H1 (cell line): Measurements from ENCODE around the gene TSPAN5. TPM values are rescaled to one million over a fixed set of nuclear protein-coding genes. Genes with fewer than 3 reads are reported as not detected.

Experiments used
- CTCF ChIA-PET: fragments of 300-600 bp; sonication (Branson Sonifier 250); formaldehyde crosslinking; loops from one replicate; lab custom pipeline; 2021; ENCODE audit not compliant: partially characterized antibody; lab: Charles Lee
- POLR2A ChIA-PET: fragments of 300-600 bp; sonication (Branson Sonifier 250); formaldehyde crosslinking; loops from one replicate; lab custom pipeline; 2021; ENCODE audit warnings: inconsistent platforms; ENCODE audit not compliant: partially characterized antibody; lab: Charles Lee
- DNase-seq, 2 experiments: peaks; one replicate each; pipeline versions ENCODE4 v3.0.0 to v3.0.0-alpha.2; 2010 to 2022; ENCODE audit warnings: low spot score in 2 of 2, low read depth in 1 of 2, mixed read lengths in 1 of 2
- FAIRE-seq: peaks from 2 replicates; lab custom pipeline; 2011; peaks lifted over from hg19 to GRCh38; lab: Jason Lieb, UNC
- H2AFZ ChIP-seq: 2 replicates; pipeline ENCODE4 v1.8.1; 2012; ENCODE audit warnings: low read length, inconsistent platforms
- H2AK5ac ChIP-seq: 2 replicates; pipeline ENCODE4 v1.6.1; 2013; ENCODE audit warnings: low read depth, low read length
- H2BK120ac ChIP-seq: replicated peaks from 2 replicates; pipeline ENCODE3; 2013; ENCODE audit warnings: low read depth, low read length, inconsistent platforms
- H2BK12ac ChIP-seq: 2 replicates; pipeline ENCODE4 v1.6.1; 2013; ENCODE audit warnings: low read depth, low read length
- H2BK15ac ChIP-seq: 2 replicates; pipeline ENCODE4 v1.6.1; 2013; ENCODE audit warnings: low read length
- H2BK20ac ChIP-seq: 2 replicates; pipeline ENCODE4 v1.6.1; 2013; ENCODE audit warnings: low read length
- H2BK5ac ChIP-seq: 2 replicates; pipeline ENCODE4 v1.6.1; 2013; ENCODE audit warnings: low read depth, low read length
- H3K14ac ChIP-seq: 2 replicates; pipeline ENCODE4 v1.6.1; 2013; ENCODE audit warnings: inconsistent platforms; ENCODE audit not compliant: insufficient read length
- H3K18ac ChIP-seq: 2 replicates; pipeline ENCODE4 v1.6.1; 2013; ENCODE audit warnings: low read length; ENCODE audit errors: extremely low read depth
- H3K23ac ChIP-seq: 2 replicates; pipeline ENCODE4 v1.6.1; 2013; ENCODE audit warnings: inconsistent platforms; ENCODE audit not compliant: insufficient read length
- H3K23me2 ChIP-seq: 2 replicates; pipeline ENCODE4 v1.6.1; 2013; ENCODE audit warnings: low read depth, low read length
- H3K27ac ChIP-seq: 2 replicates; pipeline ENCODE4 v1.6.1; 2011; ENCODE audit warnings: low read depth, low read length, inconsistent platforms
- H3K27me3 ChIP-seq, 4 experiments: replicated peaks in 1 of 4; 1 replicate in 1 of 4; 2 replicates in 3 of 4; pipeline versions ENCODE4 v1.6.1 to v1.8.1; 2011 to 2013; ENCODE audit warnings: low read length in 3 of 4, mild to moderate bottlenecking in 3 of 4, inconsistent platforms in 2 of 4, mixed read lengths in 2 of 4, moderate library complexity in 1 of 4; ENCODE audit not compliant: control insufficient read depth in 3 of 4, insufficient read depth in 3 of 4; ENCODE audit errors: extremely low read depth in 1 of 4
- H3K36me3 ChIP-seq, 4 experiments: 2 replicates each; pipeline versions ENCODE4 v1.6.1 to v1.8.1; 2011 to 2013; ENCODE audit warnings: mild to moderate bottlenecking in 4 of 4, low read length in 3 of 4, moderate library complexity in 2 of 4, control low read depth in 1 of 4, inconsistent platforms in 1 of 4; ENCODE audit not compliant: insufficient read depth in 4 of 4, control insufficient read depth in 2 of 4
- H3K4ac ChIP-seq: replicated peaks from 2 replicates; pipeline ENCODE3; 2013; ENCODE audit warnings: low read length, low read depth, mixed read lengths, inconsistent platforms; ENCODE audit not compliant: insufficient read length
- H3K4me1 ChIP-seq, 4 experiments: replicated peaks in 1 of 4; 1 replicate in 1 of 4; 2 replicates in 3 of 4; pipeline versions ENCODE4 v1.6.1 to v1.8.1; 2011 to 2013; ENCODE audit warnings: low read length in 3 of 4, inconsistent platforms in 2 of 4, mixed read lengths in 1 of 4; ENCODE audit not compliant: insufficient read depth in 4 of 4, control insufficient read depth in 3 of 4
- H3K4me2 ChIP-seq, 2 experiments: 2 replicates each; pipeline versions ENCODE4 v1.6.1 to v1.8.1; 2011 to 2013; ENCODE audit warnings: low read depth in 2 of 2, low read length in 2 of 2, control low read depth in 1 of 2, inconsistent platforms in 1 of 2, mild to moderate bottlenecking in 1 of 2; ENCODE audit not compliant: insufficient read depth in 1 of 2
- H3K4me3 ChIP-seq, 4 experiments: fragments of 200-600, 300-600 bp in 1 of 4; sonication (generic), shearing (Covaris generic), sonication (Bioruptor Twin) in 1 of 4; 2 replicates each; pipeline versions ENCODE4 v1.5.1 to v1.8.1; 2011 to 2016; ENCODE audit warnings: low read length in 4 of 4, low read depth in 3 of 4, control low read depth in 2 of 4, inconsistent platforms in 2 of 4, mild to moderate bottlenecking in 2 of 4, mixed read lengths in 1 of 4, moderate library complexity in 1 of 4; ENCODE audit not compliant: insufficient read depth in 2 of 4; ENCODE audit errors: extremely low read depth in 1 of 4
- H3K56ac ChIP-seq: replicated peaks from 2 replicates; pipeline ENCODE3; 2013; ENCODE audit warnings: low read depth, mild to moderate bottlenecking, mixed read lengths, low read length, inconsistent platforms; ENCODE audit not compliant: insufficient read length
- H3K79me1 ChIP-seq: 2 replicates; pipeline ENCODE4 v1.6.1; 2013; ENCODE audit warnings: low read depth, low read length, control low read depth
- H3K79me2 ChIP-seq, 2 experiments: 2 replicates each; pipeline versions ENCODE4 v1.6.1 to v1.8.1; 2012 to 2013; ENCODE audit warnings: low read length in 2 of 2, mild to moderate bottlenecking in 2 of 2, inconsistent platforms in 1 of 2; ENCODE audit not compliant: insufficient read depth in 2 of 2, control insufficient read depth in 1 of 2
- H3K9ac ChIP-seq, 4 experiments: replicated peaks in 1 of 4; 1 replicate in 1 of 4; 2 replicates in 3 of 4; pipeline versions ENCODE4 v1.6.1 to v1.8.1; 2011 to 2013; ENCODE audit warnings: low read depth in 3 of 4, low read length in 3 of 4, control low read depth in 2 of 4, mild to moderate bottlenecking in 2 of 4, moderate library complexity in 2 of 4, inconsistent platforms in 1 of 4; ENCODE audit errors: extremely low read depth in 1 of 4
- H3K9me3 ChIP-seq, 2 experiments: 2 replicates each; pipeline versions ENCODE4 v1.6.1 to v1.8.1; 2012 to 2013; ENCODE audit warnings: mild to moderate bottlenecking in 2 of 2, moderate library complexity in 2 of 2, control low read depth in 1 of 2, inconsistent platforms in 1 of 2, low read depth in 1 of 2, low read length in 1 of 2, mixed read lengths in 1 of 2; ENCODE audit not compliant: insufficient read depth in 2 of 2
- H4K20me1 ChIP-seq, 2 experiments: replicated peaks in 1 of 2; 2 replicates each; pipeline versions ENCODE3 to v1.8.1; 2011 to 2013; ENCODE audit warnings: inconsistent platforms in 2 of 2, low read length in 2 of 2, mild to moderate bottlenecking in 1 of 2; ENCODE audit not compliant: insufficient read depth in 2 of 2, control insufficient read depth in 1 of 2
- H4K5ac ChIP-seq: 2 replicates; pipeline ENCODE4 v1.6.1; 2013; ENCODE audit warnings: low read length, low read depth, mixed read lengths, inconsistent platforms; ENCODE audit not compliant: insufficient read length
- H4K8ac ChIP-seq: 2 replicates; pipeline ENCODE4 v1.8.0; 2013; ENCODE audit warnings: mild to moderate bottlenecking, moderate library complexity, low read length, inconsistent platforms; ENCODE audit not compliant: insufficient read depth; ENCODE audit errors: extremely low read depth
- H4K91ac ChIP-seq: replicated peaks from 2 replicates; pipeline ENCODE3; 2013; ENCODE audit warnings: low read length, mixed read lengths, inconsistent platforms; ENCODE audit not compliant: insufficient read length
- CHD1 ChIP-seq: IDR thresholded peaks from 2 replicates; pipeline ENCODE4 v1.6.1; 2012; ENCODE audit warnings: low read depth, low read length, improper control_type of control experiment
- EP300 ChIP-seq, 2 experiments: IDR thresholded peaks; 1 replicate in 1 of 2; 2 replicates in 1 of 2; pipeline ENCODE4 v1.6.1; 2011 to 2012; ENCODE audit warnings: low read depth in 2 of 2, low read length in 2 of 2, mild to moderate bottlenecking in 2 of 2, borderline replicate concordance in 1 of 2, inconsistent platforms in 1 of 2, moderate library complexity in 1 of 2
- FOSL1 ChIP-seq: IDR thresholded peaks from 2 replicates; pipeline ENCODE4 v1.6.1; 2011; ENCODE audit warnings: mild to moderate bottlenecking, low read depth, low read length, moderate library complexity; ENCODE audit not compliant: insufficient read depth
- GABPA ChIP-seq: IDR thresholded peaks from 2 replicates; pipeline ENCODE4 v1.6.1; 2011; ENCODE audit warnings: mild to moderate bottlenecking, low read length, moderate library complexity, borderline replicate concordance; ENCODE audit not compliant: insufficient read depth
- MAFK ChIP-seq: IDR thresholded peaks from 2 replicates; pipeline ENCODE4 v1.6.1; 2012; ENCODE audit warnings: low read depth, mild to moderate bottlenecking, improper control_type of control experiment, low read length
- NANOG ChIP-seq: IDR thresholded peaks from 2 replicates; pipeline ENCODE4 v1.6.1; 2011; ENCODE audit warnings: low read length, low read depth, mild to moderate bottlenecking, inconsistent platforms; ENCODE audit not compliant: insufficient read depth, poor library complexity, severe bottlenecking
- SAP30 ChIP-seq: fragments of 300-600 bp; sonication (generic); IDR thresholded peaks from 2 replicates; pipeline ENCODE4 v1.7.1; 2012; ENCODE audit warnings: low read length, moderate library complexity, mild to moderate bottlenecking, inconsistent platforms; ENCODE audit not compliant: insufficient read depth, insufficient replicate concordance
- WGBS, 2 experiments: shearing (Covaris generic) in 1 of 2; methylation state at CpG; one replicate each; pipeline versions ENCODE4 v1.1.6 to v1.1.7; 2013 to 2015; ENCODE audit warnings: low lambda C conversion rate in 2 of 2, mixed read lengths in 2 of 2, inconsistent platforms in 1 of 2, low coverage in 1 of 2, missing lambda C conversion rate in 1 of 2; ENCODE audit not compliant: insufficient replicate concordance in 2 of 2, insufficient coverage in 1 of 2, insufficient read length in 1 of 2; ENCODE audit errors: extremely low coverage in 1 of 2, missing lambda C conversion rate in 1 of 2; 5-methylcytosine and 5-hydroxymethylcytosine counted together
- polyA plus RNA-seq, 7 experiments: library from polyadenylated mRNA; depleted of rRNA in 3 of 7; stranded (reverse) in 5 of 7; unstranded in 2 of 7; fragments of >200 nt in 5 of 7; fragments of 200-250 nt in 2 of 7; gene quantifications; 1 replicate in 5 of 7; 2 replicates in 1 of 7; 4 replicates in 1 of 7; pipeline versions ENCODE4 v1.2.1 to v1.2.3, GENCODE V29; 2011 to 2013; ENCODE audit warnings: missing spikeins in 2 of 7, mixed read lengths in 2 of 7
- total RNA-seq: library from RNA; stranded (reverse); fragmentation: NEBNext Ultra II Directional; extraction: Animal tissue kit (Norgen Biotek cat#: 25700); gene quantifications from 2 replicates; pipeline ENCODE4 v1.2.1, GENCODE V29; 2021

TSPAN5 gene
- total and polyA plus RNA-seq, 2 of the 8 experiments (the other 6 are each of a cell fraction or from before 2014, with no cell fraction given), result 17.6 to 21.2 TPM

GRCh38 chr4:98542011-98542410, 116.4 kb downstream of the TSPAN5 start:
- no peaks in the 10 kb centered on the region for H4K20me1 ChIP-seq
- CTCF ChIA-PET, result interaction anchor here (0.6 to 1.2 kb wide), 3 partner anchors 25 to 386 kb away, joined by 3 to 4 read pairs (median 3); no protein-coding TSS in a partner anchor
- 88% methylated on average over 2 of the region's 2 CpGs; no CpG with 5 or more reads in 1 of the 2 experiments for WGBS, 2 experiments

More at GRCh38 chr4:98542011-98542410, 116.4 kb downstream of the TSPAN5 start:
- Histone ChIP-seq H2BK15ac (no peak overlapping the region), H4K5ac (no peak overlapping the region), H2BK120ac (no peak overlapping the region), H3K27ac (no peak overlapping the region), H3K27me3 (no peaks in the 10 kb centered on the region), H3K9ac (no peak overlapping the region), H3K23me2 (no peaks in the 10 kb centered on the region), H3K9me3 (no peaks in the 10 kb centered on the region; a peak in 1 of 4 replicates), H2BK12ac (no peak overlapping the region), H3K79me2 (no peaks in the 10 kb centered on the region), H3K36me3 (no peaks in the 10 kb centered on the region), H2AK5ac (no peak overlapping the region), H3K14ac (no peak overlapping the region), H3K4ac (no peak overlapping the region), H3K4me1 (peaks cover 0 to 5% (median under 1%) of the 10 kb centered on the region in 4 experiments; a peak in 3 of 7 replicates), H3K79me1 (no peaks in the 10 kb centered on the region; the same call in 1 of the 2 replicates), H4K8ac (no peak overlapping the region), H2BK20ac (no peak overlapping the region), H2AFZ (no peak overlapping the region), H3K23ac (no peak overlapping the region), H3K4me2 (no peak overlapping the region), H3K4me3 (no peak overlapping the region), H3K18ac (no peak overlapping the region), H2BK5ac (no peak overlapping the region), H4K91ac (no peak overlapping the region), H3K56ac (no peak overlapping the region)
- POLR2A ChIA-PET, result interaction anchor here (0.8 kb wide), 1 partner anchor 12 kb away, joined by 4 read pairs; no protein-coding TSS in a partner anchor
- FAIRE-seq (no peak), DNase-seq (no peak)
- TF ChIP-seq NANOG (no peak), SAP30 (no peak), MAFK (no peak), CHD1 (no peak), GABPA (no peak), EP300 (IDR thresholded peaks at IDR 0.05; ENCODE audit: borderline replicate concordance in 1 of 2, low read depth in 2 of 2, low read length in 2 of 2) (no peak), FOSL1 (no peak)
